LHCN-M2 (cell line): ENCODE results near the gene SOX5. TPM values are rescaled to one million over a fixed set of nuclear protein-coding genes. Genes with fewer than 3 reads are reported as not detected.
"Not testable (repeated sequence)": the region's sequence is repeated elsewhere in the genome, so short reads cannot be mapped to it uniquely, and the experiment has no call there.

Source experiments
- DNase-seq: peaks from one replicate; pipeline ENCODE4 v3.0.0-alpha.2; 2012; ENCODE audit warnings: low read depth
- total RNA-seq: library from RNA; depleted of rRNA; stranded (reverse); fragments of >200 nt; gene quantifications from 2 replicates; pipeline ENCODE4 v1.2.3, GENCODE V29; 2014

SOX5 gene
- total RNA-seq, 1 experiment from 2014 or later: 2.4 TPM

DNA sequence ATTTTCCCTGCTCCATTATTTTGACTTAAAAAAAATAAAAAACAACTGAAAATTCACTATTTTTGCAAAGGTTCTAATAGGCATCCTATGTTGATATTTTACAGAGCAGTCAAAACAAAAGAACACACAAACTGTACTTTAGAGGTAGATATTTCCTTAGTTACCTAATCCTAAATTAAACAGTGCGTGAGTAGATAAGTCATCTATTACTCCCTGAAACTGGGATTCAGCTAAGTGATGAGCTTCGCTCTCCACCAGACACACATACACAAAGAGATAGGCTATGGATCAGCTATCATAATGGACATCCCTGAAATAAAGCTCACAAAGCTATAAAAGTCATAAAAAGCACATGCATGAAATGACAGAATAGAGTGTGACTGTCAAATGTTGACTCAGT lies 398.7 kb downstream of the SOX5 start:
- DNase-seq: no peak

DNA sequence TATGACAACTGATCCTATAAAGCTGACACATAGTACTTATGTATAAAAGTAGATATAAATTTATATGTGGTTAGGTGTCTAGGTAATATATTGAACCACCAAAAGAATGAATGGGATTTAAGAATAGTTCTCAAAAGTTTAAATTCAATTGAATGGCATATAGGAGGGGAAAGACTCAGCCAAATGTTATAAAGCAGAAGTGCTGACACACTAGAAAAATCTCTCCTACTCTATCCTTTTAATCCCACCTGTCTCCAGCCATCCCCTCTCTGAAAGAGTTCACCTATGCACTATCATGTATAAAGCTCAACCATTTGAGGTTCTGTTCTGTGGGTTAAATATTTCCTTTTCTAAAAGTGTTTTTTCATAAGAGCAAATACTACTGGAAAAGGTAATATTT lies 400.7 kb downstream of the SOX5 start:
- no peak for DNase-seq

DNA sequence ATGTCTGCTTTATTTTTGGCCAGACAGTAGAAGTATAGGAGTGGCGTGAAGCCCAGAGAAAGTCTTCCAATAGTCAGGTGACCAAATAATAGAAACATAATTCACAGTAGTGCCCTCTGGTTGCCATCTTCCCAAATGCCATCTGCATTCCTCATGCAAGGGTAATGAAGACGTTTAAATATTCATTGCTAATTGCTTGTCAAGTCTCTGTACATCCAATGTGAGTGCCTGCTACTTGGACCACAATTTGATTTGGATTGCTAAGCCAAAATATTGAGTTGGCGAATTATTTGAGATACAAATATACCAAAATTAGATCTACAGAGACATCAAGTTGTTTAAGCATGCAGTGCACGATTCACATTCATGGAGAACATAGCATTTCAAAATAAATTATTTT lies 402.7 kb downstream of the SOX5 start:
- DNase-seq: no peak

DNA sequence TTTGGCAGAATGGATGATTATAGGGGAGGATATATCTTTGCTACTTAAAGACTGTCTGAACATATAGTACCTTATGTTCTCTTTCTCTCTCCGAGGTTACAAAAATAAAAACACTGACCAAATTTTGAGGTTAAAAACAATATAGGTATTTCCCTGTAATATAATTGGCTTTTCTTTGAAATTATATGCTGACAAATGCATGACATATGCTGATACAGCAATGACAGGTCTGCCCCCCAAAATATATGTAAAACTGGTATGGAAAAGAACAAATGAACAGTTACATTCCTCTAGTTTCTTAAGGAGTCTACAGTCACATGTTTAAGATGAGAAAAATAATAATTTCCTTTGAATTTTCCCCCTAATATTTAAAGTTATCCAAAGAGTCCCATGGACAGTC lies 405.7 kb downstream of the SOX5 start:
- DNase-seq: no peak

DNA sequence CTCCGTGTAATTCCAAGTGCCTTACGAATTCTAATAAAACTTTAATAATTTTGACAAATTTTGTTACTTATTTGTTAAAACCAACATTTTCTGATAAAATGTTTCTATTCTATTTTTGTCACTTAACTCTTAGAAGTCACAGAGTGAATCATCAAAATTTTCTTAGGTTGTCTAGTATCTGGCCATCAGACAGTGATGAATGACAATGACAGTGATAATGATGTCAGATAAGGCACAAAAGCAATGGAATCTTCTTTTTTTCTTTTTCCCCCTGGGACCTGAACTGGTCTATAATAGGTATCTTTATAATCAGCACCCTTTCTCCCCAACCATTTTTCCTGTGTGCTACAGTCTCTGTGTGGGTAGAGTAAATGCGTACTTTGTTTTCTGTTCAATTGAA lies 407.3 kb downstream of the SOX5 start:
- no peak for DNase-seq

DNA sequence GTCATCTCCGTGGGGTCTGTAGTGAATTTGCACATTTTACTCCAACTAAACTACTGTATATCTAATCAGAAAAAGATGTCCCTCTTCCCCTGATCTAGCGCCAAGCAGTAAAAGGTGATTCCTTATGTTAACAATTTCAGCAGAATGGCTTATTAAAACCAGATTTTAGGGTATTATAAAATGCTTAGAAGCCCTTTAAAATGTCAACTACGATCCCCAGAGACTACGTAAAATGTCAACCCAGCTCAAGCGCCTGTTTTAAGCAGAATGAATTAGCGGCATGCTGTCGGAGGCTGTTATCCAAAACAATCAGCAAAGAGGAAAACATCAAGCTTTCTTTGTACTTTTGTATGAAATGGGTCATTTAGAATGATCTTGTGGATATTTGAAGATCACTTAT lies 408.9 kb downstream of the SOX5 start:
- DNase-seq: no peak

DNA sequence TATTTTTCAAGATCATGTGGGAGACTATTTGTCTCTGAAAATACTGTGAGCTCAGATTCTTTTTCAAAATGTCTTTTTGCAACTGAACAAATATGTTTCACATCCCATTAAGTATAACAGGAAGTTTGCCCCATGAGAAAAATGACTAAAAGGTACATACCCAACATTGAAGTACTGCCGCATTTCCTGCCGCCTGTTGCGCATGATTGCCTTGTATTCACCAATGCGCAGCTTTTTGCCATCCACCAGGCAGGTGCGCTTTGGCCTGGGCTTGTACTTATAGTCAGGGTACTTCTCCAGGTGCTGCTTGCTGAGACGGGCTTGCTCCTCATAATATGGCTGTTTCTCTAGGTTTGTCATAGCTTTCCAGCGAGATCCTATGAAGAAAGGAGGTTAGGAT lies 413.2 kb downstream of the SOX5 start:
- no peak for DNase-seq

DNA sequence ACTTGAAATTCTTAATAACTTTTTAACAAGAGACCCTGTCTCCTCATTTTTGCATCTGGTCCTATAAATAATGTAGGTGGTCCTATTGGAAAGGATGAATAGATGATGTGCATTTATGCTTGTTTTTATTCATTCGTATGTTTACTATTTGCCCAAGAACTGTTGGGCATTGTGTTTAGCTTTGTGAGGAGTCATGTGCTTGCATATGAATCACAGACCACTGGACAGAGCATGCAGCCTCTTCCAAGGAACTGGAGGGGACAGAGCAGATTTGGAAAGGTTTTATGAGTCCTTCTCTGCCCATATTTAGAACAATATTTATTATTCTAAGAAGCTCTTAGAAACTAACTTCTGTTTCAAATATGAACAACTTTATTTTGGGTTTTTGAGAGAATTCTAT lies 414.0 kb downstream of the SOX5 start:
- DNase-seq: no peak

DNA sequence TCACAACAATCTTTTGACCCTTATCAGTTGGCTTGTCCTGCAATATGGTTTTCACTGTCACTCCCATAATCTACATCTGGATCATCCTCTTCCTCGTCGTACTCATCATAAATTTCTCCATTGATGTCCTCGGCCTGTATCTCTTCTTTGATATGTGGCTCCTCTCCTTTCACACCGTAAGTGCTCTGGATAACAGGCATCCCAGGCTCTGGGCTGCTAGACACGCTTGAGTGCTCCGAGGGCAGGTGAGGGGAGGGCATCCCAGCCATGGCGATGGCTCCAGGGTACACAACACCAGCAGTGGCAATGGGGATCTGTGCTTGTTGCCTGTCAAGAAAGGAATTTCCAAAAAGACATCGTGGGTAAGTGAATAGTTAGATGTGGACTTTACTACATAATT lies 415.3 kb downstream of the SOX5 start:
- DNase-seq: no peak

DNA sequence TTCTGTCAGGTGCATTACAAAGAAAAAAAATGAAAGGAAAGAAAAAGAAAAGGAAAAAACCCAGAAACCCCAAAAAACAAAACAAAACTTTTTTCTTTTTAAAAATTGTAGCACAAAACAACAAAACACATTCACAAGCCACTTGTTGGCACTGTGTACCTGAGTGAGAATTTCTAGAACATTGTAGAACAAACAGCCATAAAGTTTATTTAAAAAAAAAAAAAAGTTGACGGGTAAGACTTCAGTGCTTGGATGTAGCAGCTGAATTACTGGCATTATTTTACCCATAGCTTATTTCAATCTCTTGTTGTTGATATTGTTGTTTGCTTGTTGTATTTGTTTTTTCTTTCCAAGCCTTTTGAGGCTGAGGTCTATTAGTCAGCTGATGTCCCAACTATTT lies 415.8 kb downstream of the SOX5 start:
- no peak for DNase-seq

DNA sequence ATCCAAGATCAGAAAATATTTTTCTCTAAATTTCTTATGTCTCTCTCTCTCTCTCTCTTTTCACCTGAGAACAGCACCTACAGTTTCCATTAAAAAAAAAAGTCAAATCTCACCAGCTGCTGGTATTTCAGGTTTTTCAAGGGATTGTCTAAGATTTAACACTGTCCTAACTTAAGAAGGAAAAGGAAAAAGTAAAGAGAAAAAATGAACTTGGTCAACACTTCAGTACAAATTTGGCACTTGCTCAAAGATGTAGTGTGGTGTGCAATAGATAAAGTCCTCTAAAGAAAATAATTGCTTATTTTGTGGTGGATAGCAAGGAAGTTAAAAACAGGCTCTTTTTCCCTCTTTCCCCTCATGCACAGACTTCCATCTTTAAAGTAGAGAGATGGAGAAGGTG lies 416.2 kb downstream of the SOX5 start:
- no peak for DNase-seq

DNA sequence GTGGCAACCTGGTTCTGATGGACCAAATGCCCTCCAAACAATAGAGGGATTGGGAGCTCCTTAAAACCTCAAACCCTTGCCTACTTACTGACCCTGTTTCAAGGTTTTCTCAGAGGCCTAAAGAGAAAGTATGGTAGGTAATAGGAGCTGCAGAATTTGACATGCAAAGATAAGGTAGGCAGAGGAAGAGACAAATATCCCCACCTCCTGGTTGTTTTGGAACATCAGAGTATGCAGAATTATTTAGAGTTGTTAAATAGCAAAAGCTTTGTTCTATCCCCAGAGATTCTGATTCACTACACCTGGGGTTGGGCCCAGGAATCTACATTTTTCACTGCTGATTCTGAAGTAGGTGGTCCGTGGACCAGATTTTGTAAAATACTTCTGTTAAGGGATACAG lies 421.2 kb downstream of the SOX5 start:
- DNase-seq: no peak

DNA sequence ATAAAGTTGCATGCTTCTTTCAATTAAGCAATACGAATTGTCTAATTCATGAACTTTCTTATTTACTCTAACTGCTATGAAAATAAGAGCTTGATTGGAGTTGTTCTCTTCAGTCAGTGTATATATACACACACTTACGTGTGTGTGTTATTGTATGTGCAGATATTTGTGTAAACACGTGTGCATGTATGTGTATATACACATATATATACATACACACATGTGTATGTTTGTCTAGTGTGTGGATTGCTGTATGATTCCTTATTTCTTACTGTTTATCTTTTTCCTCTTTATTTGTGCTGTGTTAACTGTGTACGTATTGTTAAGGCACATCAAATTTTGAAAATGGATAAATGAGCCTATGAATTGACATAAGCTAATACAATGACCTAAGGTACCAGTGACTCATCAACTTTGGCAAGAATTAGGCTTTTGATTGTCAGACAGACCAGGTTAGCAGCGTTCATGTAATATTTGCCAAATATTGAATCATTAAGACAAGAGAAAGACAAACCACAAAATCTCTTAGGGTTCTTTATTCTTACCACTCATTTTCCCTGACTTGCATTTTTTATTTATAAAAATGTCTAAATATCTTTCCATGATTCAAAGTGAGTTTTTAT lies 423.9 kb downstream of the SOX5 start:
- DNase-seq: no peak

DNA sequence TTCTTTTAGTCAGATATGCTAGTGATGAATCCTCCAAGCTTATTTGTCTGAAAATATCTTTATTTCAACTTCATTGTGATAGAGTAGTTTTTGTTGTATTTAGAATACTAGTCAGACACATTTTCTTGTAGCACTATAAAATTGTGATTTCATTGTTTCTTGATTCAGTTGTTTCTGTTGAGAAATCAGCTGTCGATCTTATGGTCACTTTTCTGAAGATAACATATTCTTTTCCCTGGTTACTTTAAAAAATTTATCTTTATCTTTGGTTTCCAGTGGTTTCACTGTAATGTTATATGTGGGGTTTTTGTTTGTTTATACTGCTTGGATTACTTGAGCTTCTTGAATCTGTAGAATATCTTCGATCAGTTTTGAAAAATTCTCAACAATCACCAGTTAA lies 426.1 kb downstream of the SOX5 start:
- no peak for DNase-seq

DNA sequence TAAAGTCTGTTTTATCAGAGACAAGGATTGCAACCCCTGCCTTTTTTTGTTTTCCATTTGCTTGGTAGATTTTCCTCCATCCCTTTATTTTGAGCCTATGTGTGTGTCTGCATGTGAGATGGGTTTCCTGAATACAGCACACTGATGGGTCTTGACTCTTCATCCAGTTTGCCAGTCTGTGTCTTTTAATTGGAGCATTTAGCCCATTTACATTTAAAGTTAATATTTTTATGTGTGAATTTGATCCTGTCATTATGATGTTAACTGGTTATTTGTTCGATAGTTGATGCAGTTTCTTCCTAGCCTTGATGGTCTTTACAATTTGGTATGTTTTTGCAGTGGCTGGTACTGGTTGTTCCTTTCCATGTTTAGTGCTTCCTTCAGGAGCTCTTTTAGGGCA lies 430.0 kb downstream of the SOX5 start:
- DNase-seq: not testable (repeated sequence)

DNA sequence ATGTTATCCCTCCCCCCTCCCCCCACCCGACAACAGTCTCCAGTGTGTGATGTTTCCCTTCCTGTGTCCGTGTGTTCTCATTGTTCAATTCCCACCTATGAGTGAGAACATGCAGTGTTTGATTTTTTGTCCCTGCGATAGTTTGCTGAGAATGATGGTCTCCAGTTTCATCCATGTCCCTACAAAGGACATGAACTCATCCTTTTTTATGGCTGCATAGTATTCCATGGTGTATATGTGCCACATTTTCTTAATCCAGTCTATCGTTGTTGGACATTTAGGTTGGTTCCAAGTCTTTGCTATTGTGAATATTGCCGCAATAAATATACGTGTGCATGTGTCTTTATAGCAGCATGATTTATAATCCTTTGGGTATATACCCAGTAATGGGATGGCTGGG lies 433.7 kb downstream of the SOX5 start:
- DNase-seq: not testable (repeated sequence)

DNA sequence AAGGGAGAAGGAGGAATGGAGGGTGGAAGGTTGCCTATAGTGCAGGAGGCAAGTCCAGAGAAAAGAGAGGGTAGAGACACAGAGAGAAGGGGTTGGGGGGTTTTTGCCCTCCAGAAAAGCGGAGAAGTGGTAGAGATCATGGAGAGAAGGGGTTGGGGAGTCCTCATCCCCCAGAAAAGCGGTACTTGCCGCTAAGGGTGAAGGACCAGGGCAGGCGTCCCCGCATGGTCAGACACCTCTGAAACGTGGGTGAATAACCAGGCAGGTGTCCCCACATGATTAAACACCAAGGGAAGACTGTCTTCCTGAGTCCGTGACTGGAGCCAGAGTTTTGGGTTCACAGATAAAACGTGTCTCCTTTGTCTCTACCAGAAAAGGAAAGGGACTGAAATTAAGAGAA lies 439.0 kb downstream of the SOX5 start:
- no peak for DNase-seq

DNA sequence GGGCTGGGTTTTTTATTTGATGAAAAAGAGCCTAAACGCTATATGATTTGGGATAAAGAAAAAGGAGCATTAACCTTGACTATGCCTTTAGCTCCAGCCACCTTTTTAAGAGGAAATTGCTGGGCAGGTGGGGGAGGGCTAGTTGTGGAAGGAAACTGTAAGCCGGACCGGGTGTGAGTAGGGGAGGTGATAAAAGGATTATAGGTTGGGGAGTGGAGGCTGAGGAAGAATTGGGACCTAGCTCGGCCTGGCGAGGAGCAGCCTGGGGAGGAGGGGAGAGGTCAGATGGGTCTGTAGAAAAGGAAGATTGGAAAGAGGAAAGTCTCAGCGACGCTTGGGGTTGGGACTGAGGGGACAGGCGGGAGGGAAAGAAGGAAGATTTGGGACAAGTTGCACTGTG lies 439.6 kb downstream of the SOX5 start:
- DNase-seq: not testable (repeated sequence)

DNA sequence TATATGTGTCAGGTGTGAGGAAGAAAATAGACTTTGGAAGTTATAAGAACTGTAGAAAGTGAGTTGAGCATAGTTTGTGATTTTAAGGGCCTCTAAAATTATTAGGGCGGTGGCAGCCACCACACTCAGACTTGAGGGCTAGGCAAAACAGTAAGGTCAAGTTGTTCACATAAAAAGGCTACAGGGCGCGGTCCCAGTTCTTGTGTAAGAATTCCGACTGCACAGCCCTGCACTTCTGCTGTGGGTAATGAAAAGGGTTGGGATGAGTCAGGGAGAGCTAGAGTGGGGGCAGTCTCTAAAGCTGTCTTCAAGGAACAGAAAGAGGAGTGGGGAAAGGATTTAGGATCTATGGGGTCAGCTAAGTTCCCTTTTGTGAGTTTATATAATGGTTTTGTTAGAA lies 441.7 kb downstream of the SOX5 start:
- DNase-seq: not testable (repeated sequence)

DNA sequence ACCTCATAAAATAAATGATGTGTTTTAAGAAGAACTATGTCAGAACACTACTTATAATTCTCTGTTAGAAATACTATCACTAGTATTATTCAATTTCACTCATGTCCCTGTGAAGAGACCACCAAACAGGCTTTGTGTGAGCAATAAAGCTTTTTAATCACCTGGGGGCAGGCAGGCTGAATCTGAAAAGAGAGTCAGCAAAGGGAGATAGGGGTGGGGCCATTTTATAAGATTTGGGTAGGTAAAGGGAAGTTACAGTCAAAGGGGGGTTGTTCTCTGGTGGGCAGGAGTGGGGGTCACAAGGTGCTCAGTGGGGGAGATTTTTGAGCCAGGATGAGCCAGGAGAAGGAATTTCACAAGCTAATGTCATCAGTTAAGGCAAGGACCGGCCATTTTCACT lies 443.7 kb downstream of the SOX5 start:
- DNase-seq: not testable (repeated sequence)

DNA sequence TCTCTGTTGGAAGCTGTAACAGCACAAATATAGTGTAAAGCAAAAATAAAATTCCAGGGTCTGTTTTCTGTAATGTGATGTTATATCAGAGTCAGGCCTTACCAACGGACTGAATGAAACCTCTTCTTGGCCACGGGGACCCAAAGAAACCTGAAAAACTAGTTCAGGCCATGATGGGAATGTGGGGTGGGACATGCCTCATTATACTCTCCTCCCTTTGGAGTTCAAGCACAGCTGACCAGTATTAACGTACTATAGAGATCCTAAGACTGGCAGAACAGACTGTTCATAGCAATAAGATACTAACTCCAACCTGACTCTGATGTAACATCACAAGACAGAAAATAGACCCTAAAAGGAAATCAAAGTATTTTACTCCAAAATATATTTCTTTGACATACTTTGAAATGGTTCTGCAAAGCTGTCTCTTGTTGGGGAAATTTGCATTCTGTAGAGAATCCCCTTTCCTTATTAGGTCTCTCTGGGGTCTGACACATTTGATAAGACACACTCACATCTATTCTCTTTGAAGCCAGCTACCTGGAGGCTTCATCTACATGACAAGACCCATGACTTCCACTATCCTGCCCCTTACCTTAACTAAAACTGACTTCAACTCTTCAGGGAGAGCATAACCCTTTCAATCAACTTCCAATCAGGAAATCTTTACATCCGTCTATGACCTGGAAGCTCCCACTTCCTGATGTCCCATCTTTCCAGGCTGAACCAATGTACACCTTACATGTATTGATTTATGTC lies 444.6 kb downstream of the SOX5 start:
- DNase-seq: no peak

DNA sequence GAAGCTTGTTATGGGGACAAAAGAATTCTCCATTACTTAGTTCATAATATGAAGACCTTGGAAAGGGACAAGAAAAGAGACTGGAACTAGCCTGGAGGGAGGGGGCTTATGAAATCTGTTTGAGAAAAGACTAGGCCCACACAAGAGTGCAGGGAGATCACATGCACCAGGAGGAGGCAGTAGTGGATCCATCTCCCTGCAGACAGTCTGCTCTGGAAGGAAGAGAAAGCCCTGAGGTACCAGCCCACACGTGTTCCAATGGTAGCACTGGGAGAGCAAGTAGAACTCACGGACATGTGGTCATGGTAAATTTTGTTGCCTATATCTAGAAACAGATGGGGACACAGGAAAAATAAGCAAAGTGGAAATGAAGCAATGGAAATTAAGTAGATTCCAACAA lies 445.4 kb downstream of the SOX5 start:
- no peak for DNase-seq

DNA sequence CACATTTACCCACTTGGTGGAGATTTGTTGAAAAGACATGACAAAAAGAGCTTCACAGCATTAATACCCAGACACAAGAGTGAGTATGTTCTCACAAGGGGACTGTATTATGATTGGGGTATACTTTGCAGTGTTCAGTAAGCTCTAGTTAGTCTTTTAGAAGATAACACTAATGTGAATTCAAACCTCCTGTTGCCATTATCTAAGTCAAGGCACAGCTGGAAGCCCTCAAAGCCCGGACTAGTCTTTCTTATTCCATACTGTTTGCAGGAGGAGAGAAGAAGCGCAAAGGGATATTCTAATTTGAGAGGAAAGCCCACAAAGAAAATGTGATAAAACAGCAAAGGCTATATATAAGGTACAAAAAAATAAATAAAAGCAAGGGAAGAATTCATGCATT lies 445.9 kb downstream of the SOX5 start:
- DNase-seq: no peak

DNA sequence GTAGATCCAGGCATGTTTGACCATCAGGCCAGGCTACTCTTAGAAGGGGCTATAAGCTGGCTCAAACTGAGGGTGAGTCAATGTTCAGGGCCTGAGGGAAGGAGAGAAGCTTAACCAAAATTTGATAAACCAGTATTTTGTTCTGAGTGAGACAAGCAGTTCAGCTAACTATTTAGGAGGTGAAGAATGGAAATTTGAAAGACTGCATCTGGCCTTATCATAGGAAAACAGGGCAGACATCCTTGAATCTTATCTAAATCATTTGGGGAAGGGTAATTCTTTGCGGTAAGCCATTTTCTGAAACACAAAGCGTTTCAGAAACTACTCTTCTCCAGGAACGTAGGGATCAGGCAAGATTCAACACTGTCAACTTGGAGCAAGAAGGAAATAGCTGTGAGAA lies 447.2 kb downstream of the SOX5 start:
- no peak for DNase-seq
